ENCODE measurements around the gene IGFBP2. TPM values are rescaled to one million over a fixed set of nuclear protein-coding genes. Genes with fewer than 3 reads are reported as not detected.

Gene IGFBP2
- total RNA-seq, 1 donor from 2014 or later, result 371 TPM

DNA sequence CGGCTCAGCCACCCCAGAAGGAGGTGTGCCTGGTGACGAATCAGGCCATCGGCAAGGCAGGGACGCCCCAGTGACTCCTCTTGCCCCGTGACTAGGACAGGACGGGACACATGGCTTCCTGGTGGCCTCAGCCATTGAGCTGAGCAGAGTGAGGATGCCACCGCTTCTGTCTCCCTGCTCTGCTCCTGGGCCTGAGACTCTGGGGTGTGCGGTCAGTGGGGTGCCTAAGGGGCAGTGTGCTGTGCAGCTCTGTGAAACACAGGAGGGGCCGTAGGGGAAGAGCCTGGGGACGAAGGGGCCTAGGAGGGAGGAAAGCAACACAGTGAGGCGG lies 37.8 kb downstream of the IGFBP2 start:
- H3K27ac Mint-ChIP-seq, result peak overlapping the region; percentile 23
- TF ChIP-seq EZH2 (IDR thresholded peaks at IDR 0.05), result no peak
- TF ChIP-seq, protein P1, sequence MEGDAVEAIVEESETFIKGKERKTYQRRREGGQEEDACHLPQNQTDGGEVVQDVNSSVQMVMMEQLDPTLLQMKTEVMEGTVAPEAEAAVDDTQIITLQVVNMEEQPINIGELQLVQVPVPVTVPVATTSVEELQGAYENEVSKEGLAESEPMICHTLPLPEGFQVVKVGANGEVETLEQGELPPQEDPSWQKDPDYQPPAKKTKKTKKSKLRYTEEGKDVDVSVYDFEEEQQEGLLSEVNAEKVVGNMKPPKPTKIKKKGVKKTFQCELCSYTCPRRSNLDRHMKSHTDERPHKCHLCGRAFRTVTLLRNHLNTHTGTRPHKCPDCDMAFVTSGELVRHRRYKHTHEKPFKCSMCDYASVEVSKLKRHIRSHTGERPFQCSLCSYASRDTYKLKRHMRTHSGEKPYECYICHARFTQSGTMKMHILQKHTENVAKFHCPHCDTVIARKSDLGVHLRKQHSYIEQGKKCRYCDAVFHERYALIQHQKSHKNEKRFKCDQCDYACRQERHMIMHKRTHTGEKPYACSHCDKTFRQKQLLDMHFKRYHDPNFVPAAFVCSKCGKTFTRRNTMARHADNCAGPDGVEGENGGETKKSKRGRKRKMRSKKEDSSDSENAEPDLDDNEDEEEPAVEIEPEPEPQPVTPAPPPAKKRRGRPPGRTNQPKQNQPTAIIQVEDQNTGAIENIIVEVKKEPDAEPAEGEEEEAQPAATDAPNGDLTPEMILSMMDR (IDR thresholded peaks at IDR 0.05), result no peak
- TF ChIP-seq EZH2phosphoT487 (IDR thresholded peaks at IDR 0.05), result no peak
- Histone ChIP-seq H3K27ac (no peak overlapping the region), H3F3A (ENCODE audit: low read depth) (peaks cover 10% of the 10 kb centered on the region), H3K4me2 (no peak overlapping the region), H3K27me3 (no peaks in the 10 kb centered on the region), H3K4me1 (peaks cover 3% of the 10 kb centered on the region), H4K20me1 (ENCODE audit: low read depth) (peaks cover 11% of the 10 kb centered on the region), H3K9me3 (ENCODE audit: low read depth) (no peaks in the 10 kb centered on the region), H3K79me2 (ENCODE audit: low read depth) (no peaks in the 10 kb centered on the region), H3K9ac (no peak overlapping the region), H3K4me3 (no peak overlapping the region), H2AFZ (replicated peaks) (no peak overlapping the region), H3K36me3 (peaks cover 6% of the 10 kb centered on the region)
- H3K9me3 Mint-ChIP-seq, result no peaks in the 10 kb centered on the region
- peaks cover 14% of the 10 kb centered on the region for H3K36me3 Mint-ChIP-seq
- H3K4me3 Mint-ChIP-seq, result no peak overlapping the region
- H3K27me3 Mint-ChIP-seq (ENCODE audit: insufficient read depth, low read depth), result peaks cover 14% of the 10 kb centered on the region
- DNase-seq (ENCODE audit: low spot score), result no peak
- H3K4me1 Mint-ChIP-seq, result peaks cover 21% of the 10 kb centered on the region

DNA sequence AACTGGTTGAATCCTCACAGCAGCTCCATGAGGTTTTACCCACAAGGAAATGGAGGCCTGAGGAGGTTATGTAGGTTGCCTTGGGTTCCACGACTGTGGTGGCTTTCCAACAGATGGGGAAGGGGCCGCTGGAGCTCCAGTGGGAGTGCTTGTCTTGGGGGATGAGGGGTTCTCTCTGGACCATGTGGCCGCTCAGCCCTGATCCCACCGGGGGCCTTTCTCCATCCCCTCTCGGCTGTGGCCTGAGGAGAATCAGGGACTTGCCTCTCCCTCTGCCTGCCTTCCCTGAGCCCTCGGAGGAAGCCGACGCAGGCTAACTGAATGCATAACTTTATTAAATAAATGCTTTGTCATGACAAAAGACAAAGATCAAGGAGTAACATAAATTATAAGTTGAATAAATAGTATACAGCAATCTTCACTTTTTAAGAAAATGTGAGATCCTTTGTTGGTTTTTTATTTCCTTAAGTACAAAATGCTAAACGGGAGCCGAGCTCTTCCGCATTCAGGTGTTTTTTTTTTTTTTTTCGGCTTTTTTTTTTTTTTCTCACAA lies 38.6 kb downstream of the IGFBP2 start:
- H3K36me3 Mint-ChIP-seq, result peaks cover 14% of the 10 kb centered on the region
- TF ChIP-seq, protein P1 (IDR thresholded peaks at IDR 0.05), result no peak
- no peak for TF ChIP-seq EZH2phosphoT487 (IDR thresholded peaks at IDR 0.05)
- no peak overlapping the region for H3K4me3 Mint-ChIP-seq
- H3K36me3 ChIP-seq, result peaks cover 6% of the 10 kb centered on the region
- peaks cover 11% of the 10 kb centered on the region for H3K27me3 Mint-ChIP-seq (ENCODE audit: insufficient read depth, low read depth)
- H3K9me3 Mint-ChIP-seq, result no peaks in the 10 kb centered on the region
- no peaks in the 10 kb centered on the region for H3K4me1 ChIP-seq
- no peak overlapping the region for H3K9ac ChIP-seq
- H3K9me3 ChIP-seq (ENCODE audit: low read depth), result no peaks in the 10 kb centered on the region
- no peaks in the 10 kb centered on the region for H3K79me2 ChIP-seq (ENCODE audit: low read depth)
- H4K20me1 ChIP-seq (ENCODE audit: low read depth), result peaks cover 7% of the 10 kb centered on the region
- no peak overlapping the region for H3K4me2 ChIP-seq
- no peak overlapping the region for H3K4me3 ChIP-seq
- H3F3A ChIP-seq (ENCODE audit: low read depth), result peaks cover 7% of the 10 kb centered on the region
- no peak overlapping the region for H2AFZ ChIP-seq (replicated peaks)
- no peak overlapping the region for H3K27ac ChIP-seq
- H3K27me3 ChIP-seq, result no peaks in the 10 kb centered on the region
- peaks cover 16% of the 10 kb centered on the region for H3K4me1 Mint-ChIP-seq
- DNase-seq (ENCODE audit: low spot score), result no peak
- H3K27ac Mint-ChIP-seq, result no peak overlapping the region

DNA sequence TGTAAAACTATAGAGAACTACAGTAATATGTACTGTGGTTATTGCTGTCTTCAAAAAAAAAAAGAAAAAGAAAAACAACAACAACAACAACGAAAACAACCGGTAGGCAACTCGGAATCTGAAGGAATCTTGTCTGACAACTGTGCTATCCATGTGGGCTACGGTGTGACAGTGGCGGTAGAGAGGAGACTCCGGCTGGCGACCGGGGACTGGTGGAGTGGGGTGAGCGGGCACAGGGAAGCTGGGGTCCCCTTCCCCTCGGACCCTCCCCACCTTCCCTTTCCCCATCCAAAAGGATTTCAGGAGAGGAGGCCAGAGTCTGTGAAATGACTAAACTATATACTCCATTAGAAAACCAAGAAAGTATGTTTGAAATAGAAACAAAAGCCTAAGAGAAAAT lies 39.2 kb downstream of the IGFBP2 start:
- TF ChIP-seq, protein P1 (IDR thresholded peaks at IDR 0.05), result no peak
- TF ChIP-seq EZH2 (IDR thresholded peaks at IDR 0.05), result no peak
- TF ChIP-seq EZH2phosphoT487 (IDR thresholded peaks at IDR 0.05), result no peak
- H3K4me1 Mint-ChIP-seq, result peaks cover 16% of the 10 kb centered on the region
- H3K9me3 ChIP-seq (ENCODE audit: low read depth), result no peaks in the 10 kb centered on the region
- no peak overlapping the region for H3K4me3 ChIP-seq
- H3K9me3 Mint-ChIP-seq, result no peaks in the 10 kb centered on the region
- no peak overlapping the region for H3K27ac Mint-ChIP-seq
- H3K27ac ChIP-seq, result no peak overlapping the region
- H3K36me3 ChIP-seq, result peaks cover 6% of the 10 kb centered on the region
- no peaks in the 10 kb centered on the region for H3K4me1 ChIP-seq
- no peak for DNase-seq (ENCODE audit: low spot score)
- H3K27me3 Mint-ChIP-seq (ENCODE audit: insufficient read depth, low read depth), result peaks cover 9% of the 10 kb centered on the region
- no peak overlapping the region for H3K9ac ChIP-seq
- H2AFZ ChIP-seq (replicated peaks), result no peak overlapping the region
- H3K27me3 ChIP-seq, result no peaks in the 10 kb centered on the region
- H3K36me3 Mint-ChIP-seq, result peaks cover 16% of the 10 kb centered on the region
- no peak overlapping the region for H3K4me3 Mint-ChIP-seq
- peaks cover 7% of the 10 kb centered on the region for H3F3A ChIP-seq (ENCODE audit: low read depth)
- H3K4me2 ChIP-seq, result no peak overlapping the region
- peaks cover 12% of the 10 kb centered on the region for H4K20me1 ChIP-seq (ENCODE audit: low read depth)
- no peaks in the 10 kb centered on the region for H3K79me2 ChIP-seq (ENCODE audit: low read depth)
